Right lobe of liver (tissue), 6 donors: ENCODE results near the gene CRACR2B. TPM values are rescaled to one million over a fixed set of nuclear protein-coding genes. Genes with fewer than 3 reads are reported as not detected.

ENCODE experiments used
- ATAC-seq, 4 donors: fragments of 200-7000 bp; cut with Tn5 transposase; one replicate each; pipeline ENCODE4 v1.9.1; 2020; ENCODE audit warnings: mild to moderate bottlenecking in 4 of 4, moderate library complexity in 4 of 4
- DNase-seq, 3 donors: peaks; one replicate each; pipeline ENCODE4 v3.0.0-alpha.2; 2020
- H3K27ac ChIP-seq, 3 donors: fragments of 200-600 bp; one replicate each; pipeline ENCODE4 v1.8.0; 2022
- H3K27me3 ChIP-seq, 2 donors: fragments of 200-600 bp; one replicate each; pipeline ENCODE4 v1.8.0; 2022
- H3K36me3 ChIP-seq, 4 donors: fragments of 200-600 bp; sonication (generic) in 1 of 4; one replicate each; pipeline versions ENCODE4 v1.5.1 to v1.8.0; 2017 to 2022; ENCODE audit warnings: control low read depth in 1 of 4
- H3K4me1 ChIP-seq, 4 donors: fragments of 200-600 bp; sonication (generic) in 1 of 4; one replicate each; pipeline versions ENCODE4 v1.5.1 to v1.8.0; 2017 to 2022; ENCODE audit warnings: control low read depth in 1 of 4
- H3K4me3 ChIP-seq, 3 donors: fragments of 200-600 bp; one replicate each; pipeline ENCODE4 v1.8.0; 2022
- H3K9me3 ChIP-seq, 4 donors: fragments of 200-600 bp; sonication (generic) in 1 of 4; one replicate each; pipeline versions ENCODE4 v1.5.1 to v1.8.0; 2017 to 2022; ENCODE audit warnings: control low read depth in 1 of 4
- POLR2A ChIP-seq: fragments of 450-650 bp; IDR thresholded peaks from one replicate; pipeline ENCODE4 v1.6.1; 2017; ENCODE audit warnings: antibody characterized with exemption, mild to moderate bottlenecking
- WGBS: methylation state at CpG from one replicate; pipeline ENCODE4 v1.1.6; 2018; ENCODE audit warnings: low coverage, low lambda C conversion rate; ENCODE audit not compliant: insufficient coverage; ENCODE audit errors: missing lambda C conversion rate; 5-methylcytosine and 5-hydroxymethylcytosine counted together
- intact Hi-C, 2 donors: fragments of 100-400 bp; cut with DNase I; formaldehyde crosslinking; loops; one replicate each; pipeline versions ENCODE4 v1.11.2 to v1.14.1; 2022
- total RNA-seq, 6 experiments: library from RNA; depleted of rRNA in 2 of 6; stranded (reverse); fragments of >200 nt in 2 of 6; fragmentation: NEBNext Ultra II Directional in 3 of 6; extraction: Animal tissue kit (Norgen Biotek cat#: 25700) in 3 of 6; gene quantifications; one replicate each; pipeline versions ENCODE4 v1.1.0 to v1.2.4, GENCODE V29; 2016 to 2023
- TF ChIP-seq, protein P1 (sequence below), 4 donors: fragments of 200-600 bp in 3 of 4; fragments of 450-650 bp in 1 of 4; IDR thresholded peaks; one replicate each; pipeline versions ENCODE4 v1.5.1 to v1.8.0; 2016 to 2022; ENCODE audit warnings: antibody characterized with exemption in 4 of 4, mild to moderate bottlenecking in 2 of 4
- donor health status: DM: no; HTN: yes; CAD: no.
- donor health status: DM: no; HTN: no; CAD: no.
- donor health status: DM: no; HTN: no; CAD: no.
- donor health status: DM: no; HTN: yes; CAD: no.
- donor health status: DM: no; HTN: yes; CAD: no.

Gene CRACR2B
- total RNA-seq, 6 experiments from 2014 or later, result 2.2 to 4.0 (median 3.1) TPM

DNA sequence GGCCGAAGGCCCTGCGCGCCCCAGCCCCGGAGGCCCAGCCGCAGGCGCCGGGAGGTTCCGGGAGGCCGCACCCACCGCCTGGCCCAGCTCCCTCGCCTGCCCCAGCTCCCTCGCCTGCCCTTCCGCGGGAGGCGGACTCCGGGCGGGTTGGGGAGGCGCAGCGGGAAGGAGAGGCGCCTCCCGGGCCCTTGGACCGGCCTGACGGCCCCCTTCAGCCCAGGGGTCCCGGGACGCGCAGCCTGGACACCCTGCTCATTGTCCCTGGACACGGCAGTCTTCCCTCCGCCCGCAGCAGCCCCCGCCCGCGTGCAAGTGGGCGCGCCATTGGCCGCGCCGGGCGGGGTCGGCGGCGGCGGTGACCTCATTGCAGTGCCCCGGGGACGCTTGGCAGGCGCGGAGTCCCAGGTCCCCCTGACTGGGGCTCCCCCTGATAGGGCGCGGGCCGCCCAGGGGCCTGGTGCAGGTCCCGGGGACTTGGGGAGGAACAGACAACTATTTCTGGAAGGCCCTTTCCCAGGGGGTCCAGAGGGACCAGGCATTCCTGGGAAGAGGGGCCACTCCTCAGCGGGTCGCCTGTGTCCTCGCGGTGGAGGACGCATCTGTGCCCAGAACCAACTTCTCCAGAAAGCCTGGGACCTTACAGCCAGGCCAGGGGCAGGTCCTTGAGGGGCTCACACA, 5.5 kb downstream of the CRACR2B start:
- Histone ChIP-seq H3K9me3 (no peaks in the 10 kb centered on the region), H3K27me3 (no peaks in the 10 kb centered on the region), H3K36me3 (peaks cover 0 to 13% (median 7%) of the 10 kb centered on the region in 4 donors), H3K4me3 (peak overlapping the region; percentile 75 to 85 (median 84)), H3K4me1 (peaks cover 0 to 56% (median 25%) of the 10 kb centered on the region in 4 donors), H3K27ac (peak overlapping the region; percentile 4 to 82 (median 63))
- ATAC-seq (peak; percentile 1 to 19 (median 9)), DNase-seq (peak in 1 of 3 donors; percentile 73)
- WGBS, result no CpG with 5 or more reads among the region's 55 CpGs
- peak; percentile 54 for TF ChIP-seq POLR2A
- TF ChIP-seq, protein P1, sequence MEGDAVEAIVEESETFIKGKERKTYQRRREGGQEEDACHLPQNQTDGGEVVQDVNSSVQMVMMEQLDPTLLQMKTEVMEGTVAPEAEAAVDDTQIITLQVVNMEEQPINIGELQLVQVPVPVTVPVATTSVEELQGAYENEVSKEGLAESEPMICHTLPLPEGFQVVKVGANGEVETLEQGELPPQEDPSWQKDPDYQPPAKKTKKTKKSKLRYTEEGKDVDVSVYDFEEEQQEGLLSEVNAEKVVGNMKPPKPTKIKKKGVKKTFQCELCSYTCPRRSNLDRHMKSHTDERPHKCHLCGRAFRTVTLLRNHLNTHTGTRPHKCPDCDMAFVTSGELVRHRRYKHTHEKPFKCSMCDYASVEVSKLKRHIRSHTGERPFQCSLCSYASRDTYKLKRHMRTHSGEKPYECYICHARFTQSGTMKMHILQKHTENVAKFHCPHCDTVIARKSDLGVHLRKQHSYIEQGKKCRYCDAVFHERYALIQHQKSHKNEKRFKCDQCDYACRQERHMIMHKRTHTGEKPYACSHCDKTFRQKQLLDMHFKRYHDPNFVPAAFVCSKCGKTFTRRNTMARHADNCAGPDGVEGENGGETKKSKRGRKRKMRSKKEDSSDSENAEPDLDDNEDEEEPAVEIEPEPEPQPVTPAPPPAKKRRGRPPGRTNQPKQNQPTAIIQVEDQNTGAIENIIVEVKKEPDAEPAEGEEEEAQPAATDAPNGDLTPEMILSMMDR (IDR thresholded peaks at IDR 0.05), result no peak
- intact Hi-C loops, result no loop called here

DNA sequence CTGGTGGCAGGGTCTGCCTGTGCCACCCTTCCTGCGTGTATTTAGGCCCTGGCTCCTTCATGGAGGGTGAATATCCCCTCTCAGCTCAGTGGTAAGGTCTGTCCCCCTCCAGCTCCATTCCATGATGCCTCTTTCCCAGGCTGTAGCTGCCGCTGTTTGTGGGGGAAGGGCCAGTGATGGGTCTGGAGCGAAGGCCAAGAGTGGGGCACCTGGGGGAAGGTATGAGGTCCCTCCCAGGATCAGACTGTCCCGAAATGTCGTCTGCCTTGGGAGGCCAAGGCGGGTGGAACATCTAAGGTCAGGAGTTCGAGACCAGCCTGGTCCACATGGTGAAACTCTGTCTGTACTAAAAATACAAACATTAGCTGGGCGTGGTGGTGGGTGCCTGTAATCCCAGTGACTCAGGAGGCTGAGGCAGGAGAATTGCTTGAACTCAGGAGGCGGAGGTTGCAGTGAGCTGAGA, 6.2 kb downstream of the CRACR2B start:
- ATAC-seq (no peak), DNase-seq (no peak)
- 28% methylated on average over 4 of the region's 9 CpGs for WGBS
- Histone ChIP-seq H3K4me3 (peak overlapping the region; percentile 75 to 85 (median 84)), H3K27ac (peak overlapping the region; percentile 4 to 82 (median 53)), H3K4me1 (peaks cover 0 to 51% (median 24%) of the 10 kb centered on the region in 4 donors), H3K36me3 (peaks cover 0 to 19% (median 10%) of the 10 kb centered on the region in 4 donors), H3K9me3 (no peaks in the 10 kb centered on the region), H3K27me3 (no peaks in the 10 kb centered on the region)
- intact Hi-C loops, result no loop called here
- no peak for TF ChIP-seq POLR2A
- TF ChIP-seq, protein P1 (IDR thresholded peaks at IDR 0.05), result no peak

DNA sequence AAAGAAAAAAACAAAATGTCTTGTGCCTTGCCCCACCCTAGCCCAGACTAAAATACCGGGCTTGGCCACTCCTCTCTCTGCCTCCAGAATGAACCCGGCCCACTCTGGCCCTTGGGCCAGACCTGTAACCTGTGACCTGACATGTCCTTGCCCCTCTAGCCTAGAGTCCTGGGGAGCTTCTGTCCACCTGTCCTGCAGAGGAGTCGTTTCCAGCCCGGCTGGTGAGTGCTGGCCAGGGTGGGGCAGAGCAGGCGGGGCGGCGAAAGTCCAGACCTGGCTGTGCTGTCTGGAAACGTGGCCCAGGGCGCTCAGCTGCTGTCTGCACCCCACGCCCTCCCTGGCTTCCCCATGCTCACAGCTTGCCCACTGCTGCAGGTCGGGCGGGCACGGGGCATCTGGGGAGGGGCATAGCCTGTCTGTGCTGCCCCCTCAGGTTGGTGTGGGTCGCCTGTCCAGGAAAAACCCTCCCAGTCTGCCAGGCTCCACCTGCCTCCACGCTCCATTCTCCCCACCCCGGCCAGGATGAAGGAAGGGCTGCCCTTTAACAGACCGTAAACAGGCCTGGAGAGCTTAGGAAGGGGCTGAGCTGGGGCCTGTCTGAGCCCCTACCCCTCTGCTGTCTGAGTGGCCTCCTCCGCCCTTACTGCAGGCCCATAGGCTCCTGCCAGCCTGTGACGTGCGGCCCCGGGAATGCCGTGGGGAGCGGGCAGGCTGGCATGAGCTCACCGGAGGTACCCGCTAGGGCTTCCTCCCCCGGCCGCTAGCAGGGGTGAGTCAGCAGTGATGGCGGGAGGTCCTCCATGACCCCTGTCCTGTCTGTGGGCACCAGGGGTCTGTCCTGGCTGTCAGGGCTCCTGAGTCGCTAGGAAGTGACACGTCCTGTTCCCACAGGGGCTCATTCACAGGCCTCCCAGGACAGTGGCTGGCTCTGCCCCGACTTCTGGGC, 6.9 kb downstream of the CRACR2B start:
- peak; percentile 63 to 76 (median 72) for ATAC-seq
- H3K27ac ChIP-seq, result peak overlapping the region; percentile 53 to 83 (median 56)
- peaks cover 0 to 43% (median 19%) of the 10 kb centered on the region in 4 donors for H3K4me1 ChIP-seq
- H3K4me3 ChIP-seq, result peak overlapping the region; percentile 75 to 85 (median 84)
- peaks cover 0 to 26% (median 16%) of the 10 kb centered on the region in 4 donors for H3K36me3 ChIP-seq
- TF ChIP-seq, protein P1 (IDR thresholded peaks at IDR 0.05), result no peak
- peak; percentile 65 for TF ChIP-seq POLR2A
- peak; percentile 90 to 94 (median 90) for DNase-seq
- WGBS, result 6% methylated on average over 9 of the region's 31 CpGs
- H3K9me3 ChIP-seq, result no peaks in the 10 kb centered on the region
- H3K27me3 ChIP-seq, result no peaks in the 10 kb centered on the region
- intact Hi-C loops, result no loop called here

DNA sequence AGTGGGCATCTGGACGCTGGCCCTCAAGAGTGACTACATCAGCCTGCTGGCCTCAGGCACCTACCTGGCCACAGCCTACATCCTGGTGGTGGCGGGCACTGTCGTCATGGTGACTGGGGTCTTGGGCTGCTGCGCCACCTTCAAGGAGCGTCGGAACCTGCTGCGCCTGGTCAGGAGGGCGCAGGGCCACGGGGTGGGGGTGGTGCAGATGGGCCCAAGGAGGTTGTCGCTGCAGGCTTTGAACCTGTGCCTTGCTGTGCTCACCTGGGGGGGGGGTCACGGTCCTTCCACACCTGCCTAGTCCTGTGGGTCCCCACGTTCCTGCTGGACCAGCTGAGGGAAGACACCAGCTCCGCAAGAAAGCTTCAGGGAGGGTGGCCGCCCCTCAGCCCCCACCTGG, 8.6 kb downstream of the CRACR2B start:
- peaks cover 0 to 33% (median 21%) of the 10 kb centered on the region in 4 donors for H3K36me3 ChIP-seq
- H3K27ac ChIP-seq, result no peak overlapping the region
- H3K9me3 ChIP-seq, result no peaks in the 10 kb centered on the region
- DNase-seq, result no peak
- WGBS, result no CpG with 5 or more reads among the region's 14 CpGs
- intact Hi-C loops, result no loop called here
- no peak for ATAC-seq
- no peak overlapping the region for H3K4me3 ChIP-seq
- H3K27me3 ChIP-seq, result no peaks in the 10 kb centered on the region
- peaks cover 0 to 35% (median 15%) of the 10 kb centered on the region in 4 donors for H3K4me1 ChIP-seq
- TF ChIP-seq, protein P1 (IDR thresholded peaks at IDR 0.05), result no peak
- no peak for TF ChIP-seq POLR2A
